ENCODE measurements around the gene PBX1.
A peak's percentile ranks its signal among the peaks of the same experiment; 100 is the strongest.

The PBX1 gene

DNA sequence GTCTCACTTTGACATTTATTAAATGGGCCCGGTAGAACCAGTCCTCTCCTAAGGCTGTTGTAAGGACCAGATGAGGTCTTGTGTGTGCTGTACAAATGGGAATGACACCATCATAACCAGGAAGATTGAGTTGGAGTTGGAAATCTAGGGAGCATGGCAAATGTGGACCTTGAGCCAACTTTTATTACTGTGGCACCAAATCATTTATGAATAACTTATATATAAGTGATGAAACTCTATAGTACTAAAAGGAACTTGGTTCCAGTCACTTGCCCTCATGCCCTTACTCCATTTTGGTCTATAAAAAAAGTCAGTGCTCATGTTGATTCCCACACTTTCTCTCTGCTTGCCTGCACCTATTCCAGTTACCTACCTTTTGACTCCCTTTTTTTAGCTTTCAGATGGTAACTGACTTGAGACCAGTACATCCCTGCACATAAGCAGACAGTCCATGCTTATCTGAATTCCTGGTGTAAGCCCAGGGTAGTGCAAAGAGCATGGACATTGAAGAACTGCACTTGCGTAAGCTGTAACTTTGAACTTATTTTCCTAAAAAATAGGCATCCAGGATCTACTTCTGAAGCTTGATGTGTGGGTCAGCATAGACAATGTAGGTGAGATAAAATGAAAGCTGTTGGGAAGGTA is 210.6 kb downstream of the PBX1 start:
- H3K27ac ChIP-seq (ENCODE audit: low read length), result peak overlapping the region; percentile 16
- H3K27me3 ChIP-seq (ENCODE audit: low read depth, low read length), result no peaks in the 10 kb centered on the region
- no peaks in the 10 kb centered on the region for H3K36me3 ChIP-seq (ENCODE audit: control insufficient read depth in 1 of 2, insufficient read depth in 2 of 2, low read length in 2 of 2)
- no peak overlapping the region for H3K4me3 ChIP-seq (ENCODE audit: low read depth in 1 of 2, low read length in 2 of 2)
- no peaks in the 10 kb centered on the region for H3K9me3 ChIP-seq (ENCODE audit: control insufficient read depth in 1 of 2, low read length in 2 of 2)
- peaks cover 25 to 38% of the 10 kb centered on the region in 2 donors for H3K4me1 ChIP-seq (ENCODE audit: control insufficient read depth in 1 of 2, insufficient read depth in 2 of 2, low read length in 2 of 2)

DNA sequence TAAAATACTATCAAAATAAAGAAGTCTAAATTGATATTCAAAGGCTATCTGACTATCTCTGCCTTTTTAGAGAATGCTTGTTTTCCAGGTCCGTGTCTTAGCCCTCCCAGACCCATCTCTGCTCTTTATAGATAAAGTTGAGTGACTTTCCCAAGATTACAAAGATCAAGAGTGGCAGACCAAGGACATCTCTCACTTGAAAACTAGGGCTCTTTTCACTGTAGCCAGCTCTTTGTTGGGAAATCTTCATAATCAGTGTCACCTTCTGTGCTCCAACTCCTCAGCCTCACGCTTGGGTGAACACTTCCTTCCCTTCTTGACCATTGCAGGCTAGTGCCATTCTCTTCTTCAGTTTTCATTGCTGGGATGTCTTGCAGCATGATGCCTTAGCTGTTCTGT is 211.1 kb downstream of the PBX1 start:
- H3K27me3 ChIP-seq (ENCODE audit: low read depth, low read length), result no peaks in the 10 kb centered on the region
- H3K4me1 ChIP-seq (ENCODE audit: control insufficient read depth in 1 of 2, insufficient read depth in 2 of 2, low read length in 2 of 2), result peaks cover 30 to 34% of the 10 kb centered on the region in 2 donors
- no peak overlapping the region for H3K4me3 ChIP-seq (ENCODE audit: low read depth in 1 of 2, low read length in 2 of 2)
- H3K9me3 ChIP-seq (ENCODE audit: control insufficient read depth in 1 of 2, low read length in 2 of 2), result no peaks in the 10 kb centered on the region
- H3K27ac ChIP-seq (ENCODE audit: low read length), result peak overlapping the region; percentile 13
- no peaks in the 10 kb centered on the region for H3K36me3 ChIP-seq (ENCODE audit: control insufficient read depth in 1 of 2, insufficient read depth in 2 of 2, low read length in 2 of 2)

DNA sequence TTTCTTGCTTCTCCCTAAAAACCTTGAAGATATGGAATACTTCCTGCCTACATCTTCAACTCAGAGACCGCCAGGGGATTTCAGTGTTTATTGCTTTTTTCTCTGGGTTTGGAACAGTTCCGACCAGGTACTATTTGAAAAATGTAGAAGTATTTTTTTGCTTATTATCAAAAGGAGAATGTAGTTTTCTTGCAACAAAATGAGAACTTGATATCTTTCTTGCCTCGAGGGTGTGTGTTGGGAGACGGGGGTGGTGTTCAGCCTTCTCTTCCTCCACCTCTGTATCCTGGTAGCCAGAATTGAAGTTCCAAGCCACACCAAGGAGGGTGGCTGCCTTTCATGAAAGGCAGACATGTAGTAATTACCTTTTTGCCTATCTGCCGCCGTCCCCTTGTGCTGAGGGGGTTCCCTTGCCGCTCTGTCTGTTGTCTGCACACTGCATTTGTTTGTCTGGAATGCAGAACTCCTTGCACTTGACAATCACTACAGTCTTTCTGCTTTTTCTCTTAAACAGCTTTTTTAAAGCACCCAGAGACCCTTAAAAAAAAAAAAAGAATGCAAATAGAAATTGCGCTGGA is 212.1 kb downstream of the PBX1 start:
- H3K4me1 ChIP-seq (ENCODE audit: control insufficient read depth in 1 of 2, insufficient read depth in 2 of 2, low read length in 2 of 2), result peaks cover 30 to 31% of the 10 kb centered on the region in 2 donors
- no peaks in the 10 kb centered on the region for H3K9me3 ChIP-seq (ENCODE audit: control insufficient read depth in 1 of 2, low read length in 2 of 2)
- H3K36me3 ChIP-seq (ENCODE audit: control insufficient read depth in 1 of 2, insufficient read depth in 2 of 2, low read length in 2 of 2), result no peaks in the 10 kb centered on the region
- no peaks in the 10 kb centered on the region for H3K27me3 ChIP-seq (ENCODE audit: low read depth, low read length)
- peak overlapping the region in 1 of 2 donors; percentile 30 for H3K4me3 ChIP-seq (ENCODE audit: low read depth in 1 of 2, low read length in 2 of 2)
- peak overlapping the region; percentile 70 for H3K27ac ChIP-seq (ENCODE audit: low read length)

DNA sequence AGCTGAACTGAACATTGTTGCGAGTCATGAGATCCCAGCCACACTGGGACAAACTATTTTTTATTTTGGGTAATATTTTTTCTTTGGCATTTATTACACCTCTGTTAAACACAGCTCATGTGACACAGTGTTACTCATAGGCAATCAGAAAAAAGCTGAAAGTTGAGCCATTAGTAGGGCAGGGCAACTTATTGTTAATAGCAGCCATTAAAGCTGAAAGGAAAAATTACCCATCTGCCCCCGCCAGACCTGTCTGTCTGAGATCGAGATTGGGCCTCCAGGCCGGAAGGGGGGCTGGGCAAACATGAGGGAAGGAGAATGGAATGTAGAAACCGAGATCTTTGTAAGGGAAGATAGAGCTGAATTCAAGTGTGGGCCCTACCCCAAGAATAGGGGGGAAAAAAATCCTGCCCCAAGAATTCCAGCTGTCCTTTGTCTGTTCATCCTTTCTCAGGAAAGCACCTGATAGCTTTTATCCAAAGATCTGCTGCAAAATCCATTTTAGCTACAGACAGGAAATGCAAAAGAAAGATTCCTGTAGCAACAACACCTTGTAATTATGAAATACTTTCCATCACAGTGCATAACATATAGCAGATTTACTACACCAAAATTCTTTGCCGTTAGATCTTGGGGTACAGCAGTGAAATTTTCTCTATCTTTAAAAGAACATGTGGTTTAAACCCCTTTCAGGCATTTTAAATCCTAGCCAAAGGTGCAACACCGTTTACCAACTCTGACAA is 212.8 kb downstream of the PBX1 start:
- Histone ChIP-seq H3K27ac (ENCODE audit: low read length) (peak overlapping the region; percentile 70), H3K4me1 (ENCODE audit: control insufficient read depth in 1 of 2, insufficient read depth in 2 of 2, low read length in 2 of 2) (peaks cover 29 to 30% of the 10 kb centered on the region in 2 donors), H3K9me3 (ENCODE audit: control insufficient read depth in 1 of 2, low read length in 2 of 2) (no peaks in the 10 kb centered on the region), H3K27me3 (ENCODE audit: low read depth, low read length) (no peaks in the 10 kb centered on the region), H3K4me3 (ENCODE audit: low read depth in 1 of 2, low read length in 2 of 2) (peak overlapping the region in 1 of 2 donors; percentile 30), H3K36me3 (ENCODE audit: control insufficient read depth in 1 of 2, insufficient read depth in 2 of 2, low read length in 2 of 2) (no peaks in the 10 kb centered on the region)

DNA sequence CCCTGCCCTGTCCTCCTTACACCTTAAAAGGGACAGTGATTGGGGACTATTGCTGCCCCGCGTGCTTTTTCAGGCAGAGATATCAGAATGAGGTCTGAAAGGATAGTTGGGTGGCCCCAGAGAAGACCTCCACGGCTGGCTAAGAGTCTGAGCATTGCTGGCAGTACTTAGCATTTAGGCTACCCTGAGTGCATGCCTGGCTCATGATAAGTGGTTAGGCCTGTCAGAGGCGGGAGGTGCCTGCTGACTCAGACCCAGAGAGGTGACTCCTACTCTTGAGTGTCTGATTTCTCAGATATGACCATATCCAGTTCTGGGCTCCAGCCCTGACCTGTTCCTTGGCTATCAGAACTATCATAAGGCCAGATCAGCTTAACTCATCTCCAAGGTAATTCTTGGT is 213.7 kb downstream of the PBX1 start:
- H3K27me3 ChIP-seq (ENCODE audit: low read depth, low read length), result no peaks in the 10 kb centered on the region
- peak overlapping the region; percentile 20 for H3K27ac ChIP-seq (ENCODE audit: low read length)
- no peaks in the 10 kb centered on the region for H3K9me3 ChIP-seq (ENCODE audit: control insufficient read depth in 1 of 2, low read length in 2 of 2)
- no peak overlapping the region for H3K4me3 ChIP-seq (ENCODE audit: low read depth in 1 of 2, low read length in 2 of 2)
- peaks cover 24 to 30% of the 10 kb centered on the region in 2 donors for H3K4me1 ChIP-seq (ENCODE audit: control insufficient read depth in 1 of 2, insufficient read depth in 2 of 2, low read length in 2 of 2)
- no peaks in the 10 kb centered on the region for H3K36me3 ChIP-seq (ENCODE audit: control insufficient read depth in 1 of 2, insufficient read depth in 2 of 2, low read length in 2 of 2)

DNA sequence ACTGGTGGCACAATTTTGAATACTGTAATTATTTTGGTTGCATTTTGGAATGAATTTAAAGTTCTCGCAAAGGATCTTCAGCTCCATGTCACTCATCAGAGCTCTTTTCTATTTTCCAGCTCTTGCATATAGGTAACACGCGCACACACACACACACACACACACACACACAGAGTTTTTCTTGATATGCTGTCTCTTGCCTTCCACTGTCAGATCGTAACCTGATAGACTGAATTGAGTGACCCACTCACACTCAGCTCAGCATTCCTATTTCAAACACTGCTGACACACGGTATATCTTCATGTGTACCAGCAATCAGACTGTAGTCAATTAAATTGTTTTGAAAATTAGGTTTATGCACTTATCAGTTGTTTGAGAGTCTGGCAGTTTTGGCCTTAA is 214.1 kb downstream of the PBX1 start:
- no peaks in the 10 kb centered on the region for H3K9me3 ChIP-seq (ENCODE audit: control insufficient read depth in 1 of 2, low read length in 2 of 2)
- peak overlapping the region; percentile 21 for H3K27ac ChIP-seq (ENCODE audit: low read length)
- no peak overlapping the region for H3K4me3 ChIP-seq (ENCODE audit: low read depth in 1 of 2, low read length in 2 of 2)
- H3K27me3 ChIP-seq (ENCODE audit: low read depth, low read length), result no peaks in the 10 kb centered on the region
- H3K4me1 ChIP-seq (ENCODE audit: control insufficient read depth in 1 of 2, insufficient read depth in 2 of 2, low read length in 2 of 2), result peaks cover 24 to 30% of the 10 kb centered on the region in 2 donors
- H3K36me3 ChIP-seq (ENCODE audit: control insufficient read depth in 1 of 2, insufficient read depth in 2 of 2, low read length in 2 of 2), result no peaks in the 10 kb centered on the region

DNA sequence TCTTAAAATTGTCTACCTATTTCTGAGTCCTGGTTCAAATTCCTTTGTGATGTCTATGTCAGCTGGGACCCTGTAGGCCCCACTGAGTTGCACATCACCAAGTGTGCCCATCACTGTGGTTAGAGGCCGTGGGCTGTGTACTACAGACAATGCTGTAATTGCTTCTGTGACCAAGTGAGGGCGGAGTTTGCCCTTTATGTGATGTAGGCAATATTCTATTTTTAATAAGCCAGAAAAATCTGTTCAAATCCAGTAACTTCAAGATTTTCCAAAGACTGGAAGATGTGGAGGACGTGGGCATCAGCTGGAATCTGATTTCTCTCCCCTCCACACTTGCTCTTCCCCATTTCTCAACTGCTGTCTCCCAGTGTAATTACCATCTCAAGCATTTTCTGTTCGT is 215.4 kb downstream of the PBX1 start:
- no peaks in the 10 kb centered on the region for H3K9me3 ChIP-seq (ENCODE audit: control insufficient read depth in 1 of 2, low read length in 2 of 2)
- peak overlapping the region; percentile 52 for H3K27ac ChIP-seq (ENCODE audit: low read length)
- H3K36me3 ChIP-seq (ENCODE audit: control insufficient read depth in 1 of 2, insufficient read depth in 2 of 2, low read length in 2 of 2), result no peaks in the 10 kb centered on the region
- no peak overlapping the region for H3K4me3 ChIP-seq (ENCODE audit: low read depth in 1 of 2, low read length in 2 of 2)
- H3K27me3 ChIP-seq (ENCODE audit: low read depth, low read length), result no peaks in the 10 kb centered on the region
- peaks cover 24 to 30% of the 10 kb centered on the region in 2 donors for H3K4me1 ChIP-seq (ENCODE audit: control insufficient read depth in 1 of 2, insufficient read depth in 2 of 2, low read length in 2 of 2)

DNA sequence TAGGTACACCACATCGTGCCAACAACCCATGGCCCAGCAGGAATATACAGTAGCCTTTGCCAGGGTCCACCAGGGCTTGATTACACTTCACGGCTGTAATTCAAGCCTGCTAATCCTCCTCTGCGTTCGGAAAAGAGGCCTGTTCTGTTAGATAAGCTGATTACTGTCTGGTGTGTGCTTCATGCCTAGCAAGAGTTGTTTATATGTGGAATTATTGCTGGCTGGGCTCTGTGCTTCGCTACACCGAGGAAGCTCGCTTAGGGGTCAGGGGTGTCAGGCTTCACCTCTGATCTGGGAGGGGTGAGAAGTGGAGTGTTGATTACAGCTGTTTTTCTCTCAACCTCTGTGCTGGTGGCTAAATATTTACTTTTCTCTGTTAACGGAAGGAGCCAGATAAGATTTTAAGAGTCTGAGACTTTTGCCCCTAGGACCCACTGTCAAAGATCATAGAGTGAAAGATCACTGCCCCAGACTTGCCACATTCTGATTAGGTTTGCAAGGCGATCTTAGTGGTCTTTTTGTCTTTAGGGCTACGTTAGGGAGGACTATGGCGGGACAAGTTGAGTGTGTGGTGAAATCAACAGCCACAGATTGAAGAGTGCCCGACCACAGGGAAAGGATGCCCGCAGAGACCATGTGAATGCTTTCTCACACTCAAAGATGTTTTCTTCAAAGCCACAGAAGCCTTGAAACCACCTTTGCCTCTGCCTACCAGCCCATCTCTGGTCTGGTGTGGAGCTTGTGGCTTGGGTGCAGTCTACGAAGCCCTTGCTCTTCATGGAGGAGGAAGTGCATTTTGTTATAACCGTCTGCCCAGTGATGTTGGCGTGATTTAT is 216.1 kb downstream of the PBX1 start:
- peak overlapping the region; percentile 52 for H3K27ac ChIP-seq (ENCODE audit: low read length)
- H3K4me3 ChIP-seq (ENCODE audit: low read depth in 1 of 2, low read length in 2 of 2), result no peak overlapping the region

DNA sequence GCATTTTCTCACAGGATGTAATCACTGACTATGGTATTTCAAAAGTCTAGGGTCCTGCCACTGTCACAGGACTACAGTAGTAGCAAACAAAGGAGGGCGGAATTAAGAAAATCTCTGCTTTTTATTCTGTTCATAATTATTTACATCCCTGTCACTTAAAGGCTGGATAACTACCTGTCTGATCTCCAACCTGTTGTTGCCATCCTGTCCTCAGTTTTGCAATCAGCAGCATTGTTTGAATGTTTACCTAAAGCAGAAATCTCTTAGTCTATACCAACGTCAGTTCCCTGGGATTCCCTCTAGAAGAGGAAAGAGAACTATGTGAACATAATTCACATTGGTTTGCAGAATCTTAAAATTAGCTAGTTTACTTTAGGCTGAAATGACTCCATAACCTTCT is 218.5 kb downstream of the PBX1 start:
- H3K4me1 ChIP-seq (ENCODE audit: control insufficient read depth in 1 of 2, insufficient read depth in 2 of 2, low read length in 2 of 2), result peaks cover 13 to 16% of the 10 kb centered on the region in 2 donors
- no peak overlapping the region for H3K27ac ChIP-seq (ENCODE audit: low read length)
- H3K36me3 ChIP-seq (ENCODE audit: control insufficient read depth in 1 of 2, insufficient read depth in 2 of 2, low read length in 2 of 2), result no peaks in the 10 kb centered on the region
- H3K27me3 ChIP-seq (ENCODE audit: low read depth, low read length), result no peaks in the 10 kb centered on the region
- no peak overlapping the region for H3K4me3 ChIP-seq (ENCODE audit: low read depth in 1 of 2, low read length in 2 of 2)
- no peaks in the 10 kb centered on the region for H3K9me3 ChIP-seq (ENCODE audit: control insufficient read depth in 1 of 2, low read length in 2 of 2)

More for the DNA sequence above, 216.1 kb downstream of the PBX1 start:
- peaks cover 24 to 30% of the 10 kb centered on the region in 2 donors for H3K4me1 ChIP-seq (ENCODE audit: control insufficient read depth in 1 of 2, insufficient read depth in 2 of 2, low read length in 2 of 2)
- no peaks in the 10 kb centered on the region for H3K36me3 ChIP-seq (ENCODE audit: control insufficient read depth in 1 of 2, insufficient read depth in 2 of 2, low read length in 2 of 2)
- no peaks in the 10 kb centered on the region for H3K9me3 ChIP-seq (ENCODE audit: control insufficient read depth in 1 of 2, low read length in 2 of 2)
- H3K27me3 ChIP-seq (ENCODE audit: low read depth, low read length), result no peaks in the 10 kb centered on the region

DNA sequence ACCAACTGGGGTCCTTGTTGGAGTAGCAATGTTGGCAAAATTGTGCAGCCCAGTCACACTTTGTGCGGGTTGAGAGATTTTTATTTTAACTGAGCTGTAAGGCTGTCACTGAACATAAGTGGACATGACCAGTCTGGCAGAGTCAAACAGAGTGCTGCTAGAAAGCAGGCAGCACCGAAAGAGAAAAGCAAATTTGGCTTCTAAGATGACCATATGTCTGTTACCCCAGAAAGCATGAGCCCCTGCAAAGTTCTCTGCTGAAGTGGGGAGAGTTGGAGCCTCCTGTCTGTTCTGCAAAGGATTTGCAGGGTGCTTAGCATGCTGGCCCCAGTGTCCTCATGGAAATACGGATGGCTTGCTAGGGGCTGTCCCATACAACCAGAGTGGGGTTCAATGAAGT is 220.4 kb downstream of the PBX1 start:
- peaks cover 7 to 15% of the 10 kb centered on the region in 2 donors for H3K4me1 ChIP-seq (ENCODE audit: control insufficient read depth in 1 of 2, insufficient read depth in 2 of 2, low read length in 2 of 2)
- no peak overlapping the region for H3K4me3 ChIP-seq (ENCODE audit: low read depth in 1 of 2, low read length in 2 of 2)

More for the DNA sequence above, 220.4 kb downstream of the PBX1 start:
- H3K36me3 ChIP-seq (ENCODE audit: control insufficient read depth in 1 of 2, insufficient read depth in 2 of 2, low read length in 2 of 2), result no peaks in the 10 kb centered on the region
- H3K27me3 ChIP-seq (ENCODE audit: low read depth, low read length), result no peaks in the 10 kb centered on the region
- H3K9me3 ChIP-seq (ENCODE audit: control insufficient read depth in 1 of 2, low read length in 2 of 2), result no peaks in the 10 kb centered on the region
- no peak overlapping the region for H3K27ac ChIP-seq (ENCODE audit: low read length)
